Left renal pelvis (tissue), 4 donors: ENCODE results near the gene TLX2. TPM values are rescaled to one million over a fixed set of nuclear protein-coding genes. Genes with fewer than 3 reads are reported as not detected.

Source experiments
- polyA plus RNA-seq, 4 donors: library from polyadenylated mRNA; unstranded; fragments of 120-200 nt; gene quantifications; one replicate each; pipeline ENCODE4 v1.2.1, GENCODE V29; 2013; ENCODE audit not compliant: insufficient read length in 4 of 4

Gene TLX2
- polyA plus RNA-seq, 4 donors = 0.08 to 0.23 TPM; not detected in 2

Other genes with a start within 250 kb of the TLX2 start
- 1 to 10 TPM; 1.5 to 3.4 (median 2.3) TPM for gene SLC4A5, start 171.0 kb upstream of the TLX2 start, polyA plus RNA-seq
- 100 to 1,000 TPM; 112 to 156 (median 146) TPM for gene DCTN1, start 134.1 kb upstream of the TLX2 start, polyA plus RNA-seq
- 1 to 10 TPM; 4.6 to 9.0 (median 6.4) TPM for gene C2orf81, start 92.8 kb upstream of the TLX2 start, polyA plus RNA-seq
- 10 to 100 TPM; 25.2 to 42.7 (median 36.2) TPM for gene WDR54, start 92.7 kb upstream of the TLX2 start, polyA plus RNA-seq
- 10 to 100 TPM; 36.1 to 85.3 (median 56.9) TPM for gene RTKN, start 72.5 kb upstream of the TLX2 start, polyA plus RNA-seq
- 10 to 100 TPM; 14.6 to 31.8 (median 21.2) TPM for gene INO80B, start 59.4 kb upstream of the TLX2 start, polyA plus RNA-seq
- 100 to 1,000 TPM in 2 of 4 donors, 10 to 100 TPM in 2; 68.7 to 119 (median 98.4) TPM for gene WBP1, start 56.0 kb upstream of the TLX2 start, polyA plus RNA-seq
- gene MOGS, start 49.1 kb upstream of the TLX2 start, polyA plus RNA-seq = 10 to 100 TPM; 34.6 to 66.6 (median 49.1) TPM
- gene MRPL53, start 41.8 kb upstream of the TLX2 start, polyA plus RNA-seq = 10 to 100 TPM; 29.5 to 57.5 (median 40.3) TPM
- gene CCDC142, start 31.5 kb upstream of the TLX2 start, polyA plus RNA-seq = 10 to 100 TPM in 3 of 4 donors, 1 to 10 TPM in 1; 7.5 to 16.7 (median 11.2) TPM
- gene TTC31, start 31.4 kb upstream of the TLX2 start, polyA plus RNA-seq = 10 to 100 TPM; 24.5 to 40.3 (median 29.3) TPM
- gene LBX2, start 14.8 kb upstream of the TLX2 start, polyA plus RNA-seq = 1 to 10 TPM; 1.3 to 5.4 (median 2.4) TPM
- gene PCGF1, start 6.8 kb upstream of the TLX2 start, polyA plus RNA-seq = 10 to 100 TPM; 23.7 to 34.9 (median 27.0) TPM
- gene DQX1, start 11.8 kb downstream of the TLX2 start, polyA plus RNA-seq = under 1 TPM; 0.16 to 0.35 (median 0.29) TPM
- gene AUP1, start 15.3 kb downstream of the TLX2 start, polyA plus RNA-seq = 100 to 1,000 TPM in 2 of 4 donors, 10 to 100 TPM in 2; 84.6 to 125 (median 102) TPM
- 10 to 100 TPM; 27.5 to 35.0 (median 30.7) TPM for gene HTRA2, start 15.5 kb downstream of the TLX2 start, polyA plus RNA-seq
- 10 to 100 TPM in 1 of 4 donors, 1 to 10 TPM in 3; 9.2 to 11.4 (median 9.6) TPM for gene LOXL3, start 39.5 kb downstream of the TLX2 start, polyA plus RNA-seq
- gene DOK1, start 40.3 kb downstream of the TLX2 start, polyA plus RNA-seq = 10 to 100 TPM in 1 of 4 donors, 1 to 10 TPM in 3; 7.4 to 10.3 (median 8.4) TPM
- 1 to 10 TPM in 2 of 4 donors, under 1 TPM in 2; 0.41 to 1.3 (median 0.81) TPM for gene M1AP, start 133.9 kb downstream of the TLX2 start, polyA plus RNA-seq
- 1 to 10 TPM; 6.2 to 7.2 (median 6.8) TPM for gene SEMA4F, start 139.8 kb downstream of the TLX2 start, polyA plus RNA-seq